Activated T-cell treated with anti-CD3 and anti-CD28 coated beads, Interleukin-2, amount 50 U/mL, for 48 hours (primary cell): ENCODE measurements around the gene GRIP1.
A peak's percentile ranks its signal among the peaks of the same experiment; 100 is the strongest.

Source experiments
- DNase-seq, 2 experiments: peaks; one replicate each; pipeline ENCODE4 v3.0.0-alpha.2; 2020

The GRIP1 gene

GRCh38 chr12:66688846-66689439 is 10.1 kb upstream of the GRIP1 start:
- DNase-seq = peak; percentile 22 to 32

GRCh38 chr12:66684222-66684621 is 5.3 kb upstream of the GRIP1 start:
- no peak for DNase-seq

- no peak for DNase-seq
Measured at GRCh38 chr12:66683822-66684221, 4.9 kb upstream of the GRIP1 start.

GRCh38 chr12:66683073-66683472 is 4.2 kb upstream of the GRIP1 start:
- DNase-seq = no peak

GRCh38 chr12:66679461-66680084 is 697 bp upstream of the GRIP1 start:
- no peak for DNase-seq

- no peak for DNase-seq
Measured at GRCh38 chr12:66676241-66676640, 2.6 kb downstream of the GRIP1 start.

- DNase-seq = no peak
Measured at GRCh38 chr12:66674495-66675122, 4.3 kb downstream of the GRIP1 start.

GRCh38 chr12:66669541-66669940 is 9.3 kb downstream of the GRIP1 start:
- no peak for DNase-seq

GRCh38 chr12:66668311-66668710 is 10.6 kb downstream of the GRIP1 start:
- no peak for DNase-seq

- DNase-seq = no peak
Measured at GRCh38 chr12:66667906-66668305, 11.0 kb downstream of the GRIP1 start.

GRCh38 chr12:66666481-66666880 is 12.4 kb downstream of the GRIP1 start:
- no peak for DNase-seq

- DNase-seq = no peak
Measured at GRCh38 chr12:66665435-66665985, 13.4 kb downstream of the GRIP1 start.

- no peak for DNase-seq
Measured at GRCh38 chr12:66664076-66664475, 14.8 kb downstream of the GRIP1 start.

GRCh38 chr12:66663611-66664010 is 15.3 kb downstream of the GRIP1 start:
- DNase-seq = no peak

GRCh38 chr12:66662729-66663128 is 16.1 kb downstream of the GRIP1 start:
- no peak for DNase-seq

- no peak for DNase-seq
Measured at GRCh38 chr12:66662179-66662578, 16.7 kb downstream of the GRIP1 start.

- DNase-seq = no peak
Measured at GRCh38 chr12:66661357-66661756, 17.5 kb downstream of the GRIP1 start.

GRCh38 chr12:66653796-66654195 is 25.1 kb downstream of the GRIP1 start:
- DNase-seq = no peak

- DNase-seq = no peak
Measured at GRCh38 chr12:66648033-66648735, 30.7 kb downstream of the GRIP1 start.

GRCh38 chr12:66647034-66647691 is 31.7 kb downstream of the GRIP1 start:
- DNase-seq = no peak

GRCh38 chr12:66644151-66644550 is 34.7 kb downstream of the GRIP1 start:
- DNase-seq = no peak

- DNase-seq = no peak
Measured at GRCh38 chr12:66640691-66641460, 38.0 kb downstream of the GRIP1 start.
